AG04450 (cell line): ENCODE data around the gene DPF1. TPM values are rescaled to one million over a fixed set of nuclear protein-coding genes. Genes with fewer than 3 reads are reported as not detected.

Source experiments
- CTCF ChIA-PET: fragments of 300-600, 350-600 bp; formaldehyde crosslinking; extraction: SDS; loops from one replicate; lab custom pipeline; 2022; ENCODE audit warnings: antibody characterized with exemption, inconsistent platforms; lab: Charles Lee
- POLR2A ChIA-PET: fragments of 350-600 bp; formaldehyde crosslinking; extraction: SDS; loops from one replicate; lab custom pipeline; 2021; ENCODE audit warnings: antibody characterized with exemption, inconsistent platforms; lab: Yijun Ruan, JAX
- DNase-seq: peaks from one replicate; pipeline ENCODE4 v3.0.0-alpha.2; 2011; ENCODE audit warnings: low read depth, low spot score
- H3K27ac ChIP-seq: one replicate; pipeline ENCODE4 v1.5.1; 2012; ENCODE audit warnings: low read depth, low read length, control low read depth
- H3K27me3 ChIP-seq: one replicate; pipeline ENCODE4 v1.6.0; 2012; ENCODE audit warnings: low read length; ENCODE audit not compliant: control insufficient read depth, insufficient read depth
- H3K4me3 ChIP-seq: 2 replicates; pipeline ENCODE4 v1.5.1; 2011; ENCODE audit warnings: mild to moderate bottlenecking, low read depth, low read length, control low read depth
- H3K9me3 ChIP-seq: 2 replicates; pipeline ENCODE4 v1.5.1; 2012; ENCODE audit warnings: low read length; ENCODE audit not compliant: control insufficient read depth, insufficient read depth
- CTCF ChIP-seq: IDR thresholded peaks from 2 replicates; pipeline ENCODE4 v1.5.1; 2011; ENCODE audit warnings: low read depth, low read length, control low read depth, inconsistent platforms
- polyA plus RNA-seq: library from polyadenylated mRNA; depleted of rRNA; stranded (reverse); fragments of >200 nt; gene quantifications from 2 replicates; pipeline ENCODE4 v1.2.3, GENCODE V29; 2011

DPF1 gene
- polyA plus RNA-seq, 1 experiment: 1.4 TPM

DNA sequence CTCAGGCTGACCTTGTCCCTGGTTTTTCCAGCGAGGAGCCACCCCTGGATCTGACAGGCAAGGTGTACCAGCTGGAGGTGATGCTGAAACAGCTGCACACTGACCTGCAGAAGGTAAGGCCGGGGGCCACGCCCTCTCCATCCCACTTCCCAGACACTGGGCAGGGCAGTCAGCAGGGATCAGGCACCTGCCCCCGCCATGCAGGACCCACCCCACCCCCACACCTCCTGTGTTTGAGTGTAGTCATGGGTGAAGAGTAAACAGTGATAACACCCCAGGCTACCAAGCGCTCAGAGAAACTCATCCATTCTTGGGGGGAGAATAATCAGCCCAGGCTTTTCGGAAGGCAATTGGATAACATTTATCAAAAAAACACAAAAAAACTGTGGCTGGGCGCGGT, 19.9 kb downstream of the DPF1 start:
- no peaks in the 10 kb centered on the region for H3K9me3 ChIP-seq
- no peak overlapping the region for H3K27ac ChIP-seq
- CTCF ChIA-PET: interaction anchor here (0.8 kb wide), 1 partner anchor 302 kb away, joined by 3 read pairs; no protein-coding TSS in a partner anchor
- H3K27me3 ChIP-seq: no peaks in the 10 kb centered on the region
- TF ChIP-seq CTCF: no peak
- DNase-seq: no peak
- no peak overlapping the region for H3K4me3 ChIP-seq
- POLR2A ChIA-PET: no interaction called here

DNA sequence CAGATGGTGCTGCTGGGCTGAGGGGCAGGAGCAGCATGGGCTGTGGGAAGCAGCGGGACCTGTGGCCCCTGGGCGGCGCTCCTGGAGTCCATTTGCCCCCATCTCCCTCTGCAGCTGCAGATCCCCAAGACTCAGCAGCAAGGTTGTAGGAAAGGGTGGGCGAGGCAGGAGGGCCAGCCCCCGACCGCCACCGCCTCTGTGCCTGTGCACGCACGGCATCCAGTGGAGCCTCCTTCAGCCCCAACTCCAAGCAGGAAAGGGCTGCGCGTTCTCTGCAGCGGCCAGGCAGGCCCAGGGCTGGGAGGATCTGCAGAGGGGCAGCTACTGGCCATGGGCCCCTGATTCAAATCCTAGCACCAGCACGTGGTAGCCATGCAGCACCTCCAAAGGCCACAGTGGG, 20.8 kb downstream of the DPF1 start:
- Histone ChIP-seq H3K9me3 (no peaks in the 10 kb centered on the region), H3K27me3 (no peaks in the 10 kb centered on the region), H3K4me3 (no peak overlapping the region), H3K27ac (no peak overlapping the region)
- CTCF ChIA-PET: interaction anchor here (0.8 kb wide), 1 partner anchor 301 kb away, joined by 3 read pairs; no protein-coding TSS in a partner anchor
- DNase-seq: no peak
- TF ChIP-seq CTCF: no peak
- POLR2A ChIA-PET: no interaction called here

DNA sequence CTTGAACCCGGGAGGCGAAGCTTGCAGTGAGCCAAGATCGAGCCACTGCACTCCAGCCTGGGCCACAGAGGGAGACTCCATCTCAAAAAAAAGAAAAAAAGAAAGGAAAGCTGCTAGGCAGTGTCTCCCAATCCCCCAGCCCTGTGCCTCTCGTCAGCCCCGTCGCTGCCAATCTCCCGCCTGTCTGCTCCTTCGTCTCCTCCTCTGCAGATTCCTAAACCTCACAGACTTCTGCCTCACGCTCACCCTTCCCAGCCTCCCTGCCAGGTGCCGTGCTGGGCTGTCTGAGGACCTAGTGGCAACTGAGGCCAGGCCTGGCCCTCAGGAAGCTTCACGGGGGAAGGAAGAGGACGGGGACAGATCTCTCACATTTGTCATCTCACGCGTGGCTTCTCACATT, 21.5 kb downstream of the DPF1 start:
- DNase-seq: no peak
- Histone ChIP-seq H3K9me3 (no peaks in the 10 kb centered on the region), H3K27ac (peak overlapping the region; percentile 11), H3K4me3 (no peak overlapping the region), H3K27me3 (no peaks in the 10 kb centered on the region)
- TF ChIP-seq CTCF: no peak
- POLR2A ChIA-PET: no interaction called here
- CTCF ChIA-PET: no interaction called here

- POLR2A ChIA-PET: no interaction called here
- Histone ChIP-seq H3K27me3 (no peaks in the 10 kb centered on the region), H3K4me3 (no peak overlapping the region), H3K27ac (no peak overlapping the region), H3K9me3 (no peaks in the 10 kb centered on the region)
- TF ChIP-seq CTCF: no peak
- DNase-seq: no peak
- CTCF ChIA-PET: no interaction called here
Observed at GRCh38 chr19:38201731-38202130, 22.3 kb downstream of the DPF1 start.

- Histone ChIP-seq H3K27ac (no peak overlapping the region), H3K9me3 (no peaks in the 10 kb centered on the region; the same call in 1 of the 2 replicates), H3K4me3 (no peak overlapping the region), H3K27me3 (no peaks in the 10 kb centered on the region)
- TF ChIP-seq CTCF: no peak
- DNase-seq: no peak
- ChIA-PET POLR2A (no interaction called here), CTCF (interaction anchor here (0.6 to 1.3 kb wide), 3 partner anchors 27 to 290 kb away, joined by 3 to 4 read pairs (median 3); no protein-coding TSS in a partner anchor)
Observed at GRCh38 chr19:38199340-38199739, 24.7 kb downstream of the DPF1 start.
